IPS-NIHi7 (cell line): ENCODE measurements around the gene LSM11.
"Not testable (repeated sequence)": the region's sequence is repeated elsewhere in the genome, so short reads cannot be mapped to it uniquely, and the experiment has no call there.

Experiments
- DNase-seq: peaks from one replicate; pipeline ENCODE4 v3.0.0; 2012; ENCODE audit warnings: mixed read lengths; ENCODE audit errors: extremely low spot score

Gene LSM11

DNA sequence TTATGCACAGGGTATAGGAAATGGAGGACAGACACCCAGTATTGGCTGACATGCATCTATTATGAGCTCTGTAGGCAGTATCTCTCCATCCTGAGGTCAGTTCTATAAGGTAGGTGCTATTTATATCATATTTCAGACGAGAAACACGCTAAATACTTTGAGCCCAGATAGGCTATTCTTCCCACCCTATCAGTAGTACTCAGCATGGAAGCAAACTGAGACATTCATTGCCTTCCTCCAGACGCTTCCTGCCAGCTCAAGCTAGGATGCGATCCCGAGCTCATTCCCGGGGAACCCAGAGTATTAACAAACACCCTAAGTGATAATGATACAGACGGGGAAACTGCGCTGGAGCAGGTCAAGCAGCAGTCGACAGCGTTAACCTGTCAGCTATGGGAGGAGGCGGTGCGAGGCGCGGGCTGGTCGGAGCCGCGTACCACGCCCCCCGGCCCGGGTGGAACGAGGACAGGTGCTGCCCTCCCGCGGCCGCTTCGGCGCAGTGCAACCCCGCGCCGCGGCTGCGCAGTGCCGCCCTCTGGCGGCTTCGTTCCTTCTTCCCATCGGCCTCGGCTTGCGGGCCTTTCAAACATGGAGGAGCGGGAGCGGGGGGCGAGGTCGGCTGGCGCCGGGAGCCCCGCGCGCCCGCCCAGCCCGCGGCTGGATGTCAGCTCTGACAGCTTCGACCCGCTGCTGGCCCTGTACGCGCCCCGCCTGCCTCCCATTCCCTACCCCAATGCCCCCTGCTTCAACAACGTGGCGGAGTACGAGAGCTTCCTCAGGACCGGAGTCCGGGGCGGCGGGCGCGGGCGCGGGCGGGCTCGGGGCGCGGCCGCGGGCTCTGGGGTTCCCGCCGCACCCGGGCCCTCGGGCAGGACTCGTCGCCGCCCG, at the start of gene LSM11:
TSS of gene LSM11 (plus strand) at position 550 of the 888 bp plus-strand sequence. CDS start at position 589, 39 bp downstream.
- peak; percentile 95 for DNase-seq

DNA sequence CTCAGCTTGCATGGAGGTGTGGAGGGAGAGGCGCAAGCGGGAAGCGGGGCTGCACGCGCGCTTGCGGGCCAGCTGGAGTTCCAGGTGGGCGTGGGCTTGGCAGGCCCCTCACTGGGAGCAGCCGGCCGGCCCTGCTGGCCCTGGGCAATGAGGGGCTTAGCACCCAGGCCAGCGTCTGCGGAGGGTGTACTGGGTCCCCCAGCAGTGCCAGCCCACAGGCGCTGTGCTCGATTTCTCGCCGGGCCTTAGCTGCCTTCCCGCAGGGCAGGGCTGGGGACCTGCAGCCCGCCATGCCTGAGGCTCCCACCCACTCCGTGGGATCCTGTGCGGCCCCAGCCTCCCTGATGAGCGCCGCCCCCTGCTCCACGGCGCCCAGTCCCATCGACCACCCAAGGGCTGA, 49.7 kb upstream of the LSM11 start:
- DNase-seq = not testable (repeated sequence)

DNA sequence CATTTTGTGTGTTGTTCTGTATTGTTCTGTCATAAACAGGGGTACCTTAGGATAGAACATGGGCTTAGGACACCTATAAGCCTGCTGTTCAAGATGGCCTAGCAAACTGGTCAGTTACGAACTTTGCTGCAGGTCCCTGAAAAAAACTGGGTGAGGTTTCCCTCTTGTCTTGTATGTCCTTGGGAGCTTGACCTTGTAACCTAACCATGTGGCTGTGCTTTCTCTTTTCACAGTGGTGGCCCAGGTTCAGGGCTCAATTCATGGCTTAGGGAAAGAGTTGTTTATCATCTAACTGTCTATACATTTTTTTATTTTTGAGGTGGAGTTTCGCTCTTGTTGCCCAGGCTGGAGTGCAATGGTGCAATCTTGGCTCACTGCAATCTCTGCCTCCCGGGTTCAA, 47.4 kb upstream of the LSM11 start:
- DNase-seq = not testable (repeated sequence)

DNA sequence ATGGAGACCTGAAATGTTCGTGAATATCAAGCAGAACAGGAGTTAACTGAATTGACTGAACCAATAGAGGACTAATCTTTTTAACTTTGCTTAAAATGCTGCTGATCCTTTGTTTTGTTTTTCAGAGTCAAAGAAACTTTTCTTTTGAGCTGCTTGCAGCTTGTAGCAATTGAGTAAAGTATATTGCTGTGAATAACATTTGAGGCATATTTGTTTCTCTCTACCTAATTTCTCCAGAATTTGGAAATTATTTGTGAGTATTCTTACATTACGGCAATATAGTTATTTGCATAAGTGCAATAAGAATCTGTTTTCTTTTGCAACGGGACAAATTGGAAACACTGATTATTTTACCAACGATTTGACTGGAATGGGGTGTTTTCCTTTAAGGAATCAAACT, 44.8 kb upstream of the LSM11 start:
- not testable (repeated sequence) for DNase-seq

DNA sequence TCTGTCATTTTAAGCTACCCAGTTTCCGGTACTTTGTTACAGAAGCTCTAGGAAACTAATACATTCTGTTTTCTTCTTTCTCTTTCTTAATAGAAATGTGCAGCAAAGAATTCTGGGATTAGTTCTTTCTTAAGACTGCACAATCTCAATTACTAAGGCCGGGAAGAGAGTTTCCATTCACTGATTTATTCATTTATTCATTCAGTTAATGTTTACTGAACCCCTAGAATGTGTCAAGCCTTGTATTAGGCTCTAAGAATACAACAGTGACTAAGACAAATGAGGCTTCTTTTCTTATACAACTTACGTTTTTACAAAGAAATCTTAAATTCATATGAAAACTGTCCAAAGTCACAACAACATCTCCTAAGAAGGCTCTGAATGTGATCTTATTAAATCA, 39.8 kb upstream of the LSM11 start:
- no peak for DNase-seq

DNA sequence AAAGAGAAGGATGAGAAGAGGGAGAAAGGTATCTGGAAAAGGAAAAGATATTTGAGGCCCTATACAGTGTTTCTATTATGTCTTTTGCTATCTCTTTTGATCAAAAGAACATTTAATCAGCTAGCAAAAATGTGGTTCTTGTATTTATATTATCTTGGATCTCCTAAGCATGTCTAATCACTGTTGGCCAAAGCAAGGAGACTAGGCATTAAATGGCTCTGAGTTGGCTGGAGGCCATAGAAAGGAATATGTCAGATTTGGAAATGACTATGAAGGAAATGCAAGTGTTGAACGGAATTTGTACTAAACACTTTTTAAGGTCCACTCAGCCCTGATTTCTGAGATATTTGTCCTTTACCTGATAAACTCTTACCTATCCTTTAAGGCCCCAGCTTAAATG, 34.6 kb upstream of the LSM11 start:
- no peak for DNase-seq

DNA sequence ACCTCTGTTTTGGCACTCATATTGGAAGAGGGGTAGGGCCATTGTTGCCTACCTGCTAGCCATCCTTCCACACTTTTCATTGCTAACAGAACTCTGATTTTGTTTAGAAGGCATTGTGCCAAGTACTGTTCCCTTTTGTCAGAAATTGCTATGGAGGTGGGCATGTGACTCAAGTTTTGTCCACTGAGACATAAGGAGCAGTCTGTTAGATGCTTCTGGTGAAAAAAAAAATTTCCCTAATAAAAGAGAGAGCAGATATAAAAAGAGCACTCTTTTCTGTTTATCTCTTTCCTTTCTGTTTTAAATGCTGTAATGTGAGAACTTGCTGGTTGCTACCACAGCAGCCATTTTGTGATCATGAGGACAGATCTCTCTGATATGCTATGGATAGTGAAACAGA, 34.2 kb upstream of the LSM11 start:
- DNase-seq = no peak

DNA sequence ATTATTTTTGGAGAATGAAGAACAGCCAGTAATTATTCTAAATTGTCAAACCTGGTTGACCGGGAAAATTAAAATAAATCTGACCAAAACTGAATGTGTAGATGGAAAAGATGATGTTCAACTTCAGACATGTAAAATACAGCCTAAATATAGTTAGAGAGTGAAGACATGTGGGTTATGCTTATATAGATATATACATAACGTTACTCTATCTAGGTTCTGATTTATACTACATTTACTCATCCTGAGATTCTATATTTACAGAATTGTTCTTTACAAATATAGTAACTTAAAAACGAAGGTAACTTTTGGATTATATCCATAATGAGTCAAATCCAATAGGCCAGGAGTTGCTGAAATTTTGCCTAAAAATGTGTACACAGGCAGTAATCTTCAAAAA, 33.1 kb upstream of the LSM11 start:
- no peak for DNase-seq

DNA sequence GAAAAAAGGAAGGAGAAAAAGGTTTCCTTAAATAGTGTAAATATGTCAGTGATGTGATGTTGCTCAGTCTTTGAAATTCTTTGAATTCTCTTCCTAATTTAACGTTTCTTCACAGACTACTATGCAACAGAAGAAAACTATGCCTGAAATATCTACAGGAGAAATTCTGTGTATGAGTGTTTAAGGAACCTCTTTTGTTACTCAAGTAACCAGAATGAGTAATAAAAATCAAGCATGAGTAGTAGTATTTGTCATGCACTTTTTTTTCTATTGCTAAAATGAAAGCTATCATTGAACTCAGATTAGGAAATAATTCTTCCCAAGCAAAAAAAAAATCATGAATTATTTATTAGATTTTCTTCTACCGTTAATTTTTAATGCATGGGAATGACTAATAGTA, 32.6 kb upstream of the LSM11 start:
- no peak for DNase-seq

DNA sequence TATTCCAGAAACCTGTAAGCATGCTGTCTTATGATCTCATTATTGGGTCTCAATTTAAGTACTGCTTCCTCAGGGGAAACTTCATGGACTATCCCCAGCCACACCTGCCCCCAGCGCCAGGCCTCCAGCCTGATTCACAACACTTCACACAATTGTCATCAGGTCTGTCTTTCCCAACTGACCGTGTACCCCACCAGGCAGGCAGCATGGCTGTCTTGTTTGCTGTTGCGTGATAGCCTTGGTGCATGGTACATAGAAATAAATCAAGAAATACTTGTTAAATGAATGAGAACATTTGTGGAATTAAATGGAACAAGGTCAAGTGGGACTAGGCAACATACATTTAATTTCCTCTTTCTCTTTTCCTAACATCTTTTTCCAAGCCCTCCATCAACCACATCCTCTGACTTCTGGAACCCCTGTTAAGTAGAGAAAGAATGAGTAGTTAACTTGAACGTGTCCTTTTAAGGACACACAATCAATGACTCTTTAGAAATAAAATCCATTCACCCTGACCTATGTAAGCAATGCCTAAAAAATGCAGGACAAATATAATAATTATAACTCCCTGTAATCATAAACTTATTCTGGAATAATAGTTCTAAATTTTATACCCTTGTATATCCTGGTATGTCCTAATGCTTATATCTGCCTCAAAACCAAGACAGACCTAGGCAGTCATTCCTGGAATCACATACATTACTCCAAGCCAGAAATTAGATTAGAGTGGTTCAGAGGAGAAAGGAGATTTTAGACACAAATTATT, 29.5 kb upstream of the LSM11 start:
- DNase-seq = no peak

DNA sequence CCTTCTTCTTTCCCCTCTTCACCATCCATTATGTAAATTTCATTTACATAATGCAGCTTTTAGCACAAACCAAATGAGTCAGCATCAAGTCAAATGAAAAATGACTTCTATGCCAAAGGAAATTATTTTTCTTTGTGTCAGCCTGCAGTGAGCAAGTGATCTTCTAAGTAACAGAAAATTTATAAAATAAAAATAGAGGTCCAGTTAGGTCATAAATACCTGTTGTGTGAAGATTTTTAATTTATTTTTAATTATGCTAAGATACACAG, 29.0 kb upstream of the LSM11 start:
- no peak for DNase-seq

DNA sequence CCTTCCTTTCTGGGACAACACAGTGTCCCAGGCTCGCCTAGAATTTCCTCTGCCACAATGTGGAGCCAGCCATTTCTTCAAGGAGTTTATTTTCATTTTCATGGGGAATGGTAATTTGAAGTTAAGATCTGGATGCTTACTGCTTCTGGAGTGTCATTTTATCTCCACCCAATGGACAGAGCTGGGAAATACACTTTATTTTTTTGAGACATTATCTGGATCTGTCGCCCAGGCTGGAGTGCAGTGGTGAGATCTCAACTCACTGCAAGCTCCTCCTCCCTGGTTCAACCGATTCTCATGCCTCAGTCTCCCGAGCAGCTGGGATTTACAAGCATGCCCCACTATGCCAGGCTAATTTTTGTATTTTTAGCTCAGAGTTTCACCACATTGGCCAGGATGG, 25.0 kb upstream of the LSM11 start:
- peak; percentile 41 for DNase-seq

DNA sequence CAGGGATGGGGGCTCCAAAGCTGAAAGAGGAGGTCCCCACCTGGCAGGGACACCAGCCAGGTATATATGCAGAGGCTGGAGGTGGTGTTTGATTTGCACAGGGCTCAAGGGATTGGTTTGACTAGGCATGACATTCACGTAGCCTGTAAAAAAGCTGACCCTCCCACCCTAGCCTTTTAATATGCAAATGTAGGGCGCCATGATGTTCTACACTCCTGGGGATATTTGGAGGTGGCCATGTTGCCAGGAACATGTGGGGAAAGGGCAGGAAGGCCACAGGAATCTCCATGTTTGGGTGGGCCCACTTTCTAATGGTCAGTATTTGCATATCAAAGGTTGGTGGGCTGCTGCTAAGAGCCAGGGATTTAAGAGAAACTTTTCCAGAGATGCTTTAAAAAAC, 24.3 kb upstream of the LSM11 start:
- DNase-seq = no peak

DNA sequence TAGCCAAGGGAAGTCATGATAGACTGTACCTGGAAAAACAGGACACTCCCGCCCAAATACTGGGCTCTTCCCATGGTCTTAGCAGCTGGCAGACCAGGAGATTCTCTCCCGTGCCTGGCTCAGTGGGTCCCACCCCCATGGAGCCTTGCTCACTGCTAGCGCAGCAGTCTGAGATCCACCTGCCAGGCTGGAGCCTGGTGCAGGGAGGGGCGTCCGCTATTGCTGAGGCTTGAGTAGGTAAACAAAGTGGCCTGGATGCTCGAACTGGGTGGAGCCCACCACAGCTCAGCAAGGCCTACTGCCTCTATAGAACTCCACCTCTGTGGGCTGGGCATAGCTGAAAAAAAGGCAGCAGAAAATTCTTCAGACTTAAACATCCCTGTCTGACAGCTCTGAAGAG, 22.4 kb upstream of the LSM11 start:
- no peak for DNase-seq

DNA sequence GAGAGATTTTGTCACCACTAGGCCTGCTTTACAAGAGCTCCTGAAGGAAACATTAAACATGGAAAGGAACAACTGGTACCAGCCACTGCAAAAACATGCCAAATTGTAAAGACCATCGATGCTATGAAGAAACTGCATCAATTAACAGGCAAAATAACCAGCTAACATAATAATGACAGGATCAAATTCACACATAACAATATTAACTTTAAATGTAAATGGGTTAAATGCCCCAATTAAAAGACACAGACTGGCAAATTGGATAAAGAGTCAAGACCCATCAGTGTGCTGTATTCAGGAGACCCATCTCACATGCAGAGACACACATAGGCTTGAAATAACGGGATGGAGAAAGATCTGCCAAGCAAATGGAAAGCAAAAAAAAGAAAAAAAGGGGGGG, 20.6 kb upstream of the LSM11 start:
- not testable (repeated sequence) for DNase-seq

DNA sequence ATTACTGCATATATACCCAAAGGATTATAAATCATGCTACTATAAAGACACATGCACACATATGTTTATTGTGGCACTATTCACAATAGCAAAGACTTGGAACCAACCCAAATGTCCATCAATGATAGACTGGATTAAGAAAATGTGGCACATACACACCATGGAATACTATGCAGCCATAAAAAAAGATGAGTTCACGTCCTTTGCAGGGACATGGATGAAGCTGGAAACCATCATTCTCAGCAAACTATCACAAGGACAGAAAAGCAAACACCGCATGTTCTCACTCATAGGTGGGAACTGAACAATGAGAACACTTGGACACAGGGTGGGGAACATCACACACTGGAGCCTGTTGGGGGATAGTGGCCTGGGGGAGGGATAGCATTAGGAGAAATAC, 16.9 kb upstream of the LSM11 start:
- not testable (repeated sequence) for DNase-seq

DNA sequence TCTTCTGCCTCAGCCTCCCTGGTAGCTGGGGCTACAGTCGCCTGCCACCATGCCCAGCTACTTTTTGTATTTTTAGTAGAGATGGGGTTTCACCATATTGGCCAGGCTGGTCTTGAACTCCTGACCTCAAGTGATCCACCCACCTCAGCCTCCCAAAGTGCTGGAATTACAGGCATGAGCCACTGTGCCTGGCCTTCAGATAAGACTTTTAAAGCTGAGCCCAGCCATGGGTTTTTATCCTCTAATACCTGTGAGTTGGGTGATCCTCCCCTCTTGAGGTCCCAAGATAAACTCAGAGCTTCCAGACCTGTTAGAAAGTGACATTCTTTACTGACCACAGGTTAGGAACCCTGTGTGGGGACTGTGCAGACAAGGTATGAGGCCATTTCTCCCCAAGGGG, 15.7 kb upstream of the LSM11 start:
- DNase-seq = not testable (repeated sequence)

DNA sequence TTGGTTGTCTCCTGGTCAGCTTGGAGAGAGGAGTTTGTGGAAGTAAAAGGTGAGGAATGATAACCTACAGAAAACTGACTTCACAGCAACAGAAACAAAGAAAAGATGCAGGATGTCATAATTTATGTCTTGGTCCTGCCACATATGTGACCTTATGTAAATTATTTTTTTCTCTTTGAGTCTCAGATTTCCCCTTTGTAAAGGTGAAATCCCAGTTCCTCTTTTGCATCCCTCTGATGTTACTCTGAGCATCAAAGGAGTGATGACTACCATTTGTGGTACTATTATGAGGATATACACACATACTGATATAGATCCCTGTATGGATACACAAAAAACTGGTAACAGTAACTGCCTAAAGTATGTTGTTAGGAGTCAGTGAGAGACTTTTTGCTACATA, 13.7 kb upstream of the LSM11 start:
- DNase-seq = no peak

DNA sequence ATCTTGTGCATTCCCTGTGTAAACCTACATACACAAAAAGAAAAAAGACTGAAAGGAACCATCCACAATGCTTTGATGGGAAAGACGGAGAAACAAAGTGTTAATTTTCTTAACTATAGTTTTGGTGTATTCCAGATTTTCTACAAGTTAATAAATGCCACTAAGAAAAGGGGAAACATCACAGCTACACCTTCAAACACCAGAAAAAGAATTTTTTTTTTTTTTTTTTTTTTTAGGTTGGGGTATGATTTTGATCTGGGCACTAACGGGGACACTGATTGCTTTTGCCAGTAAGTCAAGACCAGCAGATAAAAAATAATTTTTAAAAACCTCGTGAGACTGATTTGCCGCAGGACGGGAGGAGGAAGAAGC, 12.6 kb upstream of the LSM11 start:
- DNase-seq = no peak

DNA sequence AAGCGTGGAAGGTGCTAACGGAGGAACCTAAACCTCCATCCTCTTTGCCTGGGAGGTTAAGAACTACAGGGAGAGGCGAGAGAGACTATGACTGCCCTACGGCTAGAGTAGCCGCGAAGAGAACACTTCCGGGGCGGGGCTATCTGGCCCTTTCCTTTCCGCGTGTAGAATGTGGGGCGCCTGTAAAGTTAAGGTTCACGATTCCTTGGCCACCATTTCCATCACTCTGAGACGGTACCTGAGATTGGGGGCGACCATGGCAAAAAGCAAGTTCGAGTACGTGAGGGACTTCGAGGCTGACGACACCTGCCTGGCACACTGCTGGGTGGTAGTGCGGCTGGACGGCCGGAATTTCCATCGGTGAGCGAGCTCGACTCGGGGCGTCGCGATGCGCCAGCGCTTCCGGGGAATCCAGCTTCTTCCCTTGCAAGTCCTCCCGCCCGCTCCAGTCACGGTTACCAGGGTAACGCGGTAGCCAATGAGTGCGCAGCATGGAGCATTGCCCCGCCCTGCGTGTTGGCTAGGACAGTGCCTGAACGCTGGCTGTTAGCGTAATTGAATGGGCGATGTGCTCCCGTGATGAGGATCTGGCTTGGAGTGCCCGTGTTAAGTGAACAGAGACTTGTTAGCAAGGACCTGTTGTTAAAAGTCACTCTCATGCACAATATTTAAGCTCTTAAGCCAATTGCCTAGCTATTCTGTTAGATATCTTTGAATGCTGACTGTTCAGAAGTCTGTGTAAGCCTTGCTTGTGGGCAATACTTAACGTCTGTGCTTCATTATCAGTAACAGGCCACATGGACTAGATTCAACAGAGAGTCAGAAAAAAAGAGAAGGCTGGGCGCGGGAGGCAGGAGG, 12.0 kb upstream of the LSM11 start, which contains the start of gene THG1L:
TSS of gene THG1L (plus strand) at position 149 of the 858 bp plus-strand sequence. CDS start at position 170, 21 bp downstream.
- DNase-seq = peak; percentile 99

DNA sequence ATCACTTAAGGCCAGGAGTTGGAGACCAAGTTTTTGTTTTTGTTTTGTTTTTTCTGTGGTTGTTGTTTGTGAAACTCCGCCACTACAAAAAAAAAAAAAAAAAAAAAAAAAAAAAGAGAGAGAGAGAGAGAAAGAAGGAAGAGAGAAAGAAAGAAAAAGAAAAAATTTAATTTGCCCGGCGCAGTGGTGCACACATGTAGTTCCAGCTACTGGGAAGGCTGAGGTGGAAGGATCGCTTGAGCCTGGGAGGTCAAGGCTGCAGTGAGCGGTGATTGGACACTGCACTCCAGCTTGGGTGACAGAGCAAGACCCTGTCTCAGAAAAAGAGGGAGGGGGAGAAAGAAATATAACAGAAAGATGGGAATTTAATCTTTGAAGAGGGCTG, 11.4 kb upstream of the LSM11 start:
- DNase-seq = no peak

DNA sequence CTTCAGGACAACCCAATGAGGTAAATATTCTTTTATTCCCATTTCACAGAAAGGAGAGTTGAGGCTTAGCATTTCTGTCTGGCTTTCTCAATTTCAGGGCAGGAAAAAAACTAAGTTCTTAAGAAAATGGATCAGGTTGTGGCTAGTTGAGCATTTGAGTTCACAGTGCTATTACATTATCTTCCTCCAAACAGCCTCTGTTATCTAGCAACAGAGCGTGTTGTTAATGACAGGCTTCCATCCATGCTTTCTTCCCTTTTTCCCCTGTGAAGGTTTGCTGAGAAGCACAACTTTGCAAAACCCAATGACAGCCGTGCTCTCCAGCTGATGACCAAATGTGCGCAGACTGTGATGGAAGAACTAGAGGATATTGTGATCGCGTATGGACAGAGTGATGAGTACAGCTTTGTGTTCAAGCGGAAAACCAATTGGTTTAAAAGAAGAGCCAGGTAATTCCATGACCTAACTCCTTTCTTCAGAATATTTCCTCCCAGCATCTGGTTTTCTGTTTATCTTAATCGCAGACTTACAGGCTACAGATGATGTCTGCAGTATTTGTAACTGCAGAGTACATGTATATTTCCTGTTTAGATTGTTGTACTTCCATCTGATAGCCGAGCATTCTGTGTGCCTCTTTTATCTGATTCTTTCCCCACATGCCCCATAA, 10.8 kb upstream of the LSM11 start:
- no peak for DNase-seq
